HG03571 (cell line): ENCODE measurements around the gene MYH11.
"Not testable (repeated sequence)": the region's sequence is repeated elsewhere in the genome, so short reads cannot be mapped to it uniquely, and the experiment has no call there.

ENCODE experiments used
- ATAC-seq: cut with Tn5 transposase; IDR thresholded peaks from one replicate; pipeline ENCODE4 v1.9.1; 2021; ENCODE audit not compliant: unreplicated experiment

MYH11 gene

DNA sequence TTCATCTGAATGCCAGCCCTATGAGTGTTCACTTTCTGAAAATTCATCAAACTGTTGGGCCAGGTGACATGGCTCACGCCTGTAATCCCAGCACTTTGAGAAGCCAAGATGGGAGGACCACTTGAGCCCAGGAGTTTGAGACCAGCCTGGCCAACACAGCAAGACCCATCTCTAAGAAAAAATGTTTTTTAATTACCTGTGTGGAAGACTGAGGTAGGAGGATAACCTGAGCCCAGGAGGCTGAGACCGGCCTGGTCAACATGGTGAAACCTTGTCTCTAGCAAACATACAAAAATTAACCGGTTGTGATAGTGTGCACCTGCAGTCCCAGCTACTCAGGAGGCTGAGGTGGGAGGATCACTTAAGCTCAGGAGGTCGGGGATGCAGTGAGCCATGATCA is 10.3 kb downstream of the MYH11 start:
- no peak for ATAC-seq

GRCh38 chr16:15843635-15844279 is 13.1 kb downstream of the MYH11 start:
- no peak for ATAC-seq

GRCh38 chr16:15839204-15839603 is 17.6 kb downstream of the MYH11 start:
- ATAC-seq, result not testable (repeated sequence)

- no peak for ATAC-seq
Observed at GRCh38 chr16:15837761-15838160, 19.1 kb downstream of the MYH11 start.

GRCh38 chr16:15836965-15837611 is 19.7 kb downstream of the MYH11 start:
- ATAC-seq, result no peak

DNA sequence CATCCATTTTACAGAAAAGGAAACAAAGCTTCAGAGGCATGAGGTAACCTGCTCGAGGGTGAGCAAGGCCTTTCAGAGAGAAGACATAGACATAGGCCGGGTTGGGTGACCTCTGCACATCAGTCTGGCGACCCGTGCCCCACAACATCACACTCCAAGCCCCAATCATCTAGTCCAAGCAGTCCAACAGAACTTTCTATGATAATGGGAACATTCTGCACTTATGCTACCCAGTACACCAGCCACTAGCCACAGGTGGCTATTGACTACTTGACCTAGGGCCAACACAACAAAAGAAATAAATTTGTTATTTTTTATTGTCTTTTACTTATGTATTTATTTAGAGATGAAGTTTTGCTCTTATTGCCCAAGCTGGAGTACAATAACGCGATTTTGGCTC is 20.8 kb downstream of the MYH11 start:
- no peak for ATAC-seq

DNA sequence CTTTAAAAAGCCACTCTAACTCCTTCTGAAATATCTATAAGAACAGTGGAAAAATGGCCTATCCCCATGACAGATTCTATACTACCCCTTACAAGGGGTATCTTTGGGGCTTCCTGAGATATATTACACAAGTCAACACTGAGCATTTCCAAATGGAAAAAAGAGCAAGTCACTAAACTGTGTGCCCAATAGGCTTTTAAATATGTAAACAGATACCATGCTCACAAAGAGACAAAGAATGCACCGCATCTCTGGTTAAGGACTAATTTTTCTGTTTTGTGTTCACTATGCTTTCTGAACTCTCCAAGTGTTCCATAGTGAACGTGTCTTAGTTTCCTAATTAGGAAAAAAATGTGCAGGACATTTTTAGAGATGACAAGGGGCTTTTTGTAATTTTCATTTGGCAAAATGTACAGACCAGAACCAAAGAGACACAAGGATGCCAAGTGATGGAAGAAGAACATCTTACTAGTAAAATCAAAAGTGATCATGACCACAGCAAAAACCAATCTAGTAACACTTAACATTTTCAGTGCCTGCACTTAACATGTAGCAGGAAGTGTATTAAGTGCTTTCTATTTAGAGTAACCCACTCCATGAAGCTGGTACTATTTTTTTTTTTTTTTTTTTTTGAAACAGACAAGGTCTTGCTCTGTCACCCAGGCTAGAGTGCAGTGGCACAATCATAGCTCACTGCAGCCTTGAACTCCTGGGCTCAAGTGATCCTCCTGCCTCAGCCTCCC is 21.5 kb downstream of the MYH11 start:
- ATAC-seq, result no peak

- ATAC-seq, result no peak
Observed at GRCh38 chr16:15834502-15834901, 22.3 kb downstream of the MYH11 start.

- ATAC-seq, result no peak
Observed at GRCh38 chr16:15833541-15833940, 23.3 kb downstream of the MYH11 start.

DNA sequence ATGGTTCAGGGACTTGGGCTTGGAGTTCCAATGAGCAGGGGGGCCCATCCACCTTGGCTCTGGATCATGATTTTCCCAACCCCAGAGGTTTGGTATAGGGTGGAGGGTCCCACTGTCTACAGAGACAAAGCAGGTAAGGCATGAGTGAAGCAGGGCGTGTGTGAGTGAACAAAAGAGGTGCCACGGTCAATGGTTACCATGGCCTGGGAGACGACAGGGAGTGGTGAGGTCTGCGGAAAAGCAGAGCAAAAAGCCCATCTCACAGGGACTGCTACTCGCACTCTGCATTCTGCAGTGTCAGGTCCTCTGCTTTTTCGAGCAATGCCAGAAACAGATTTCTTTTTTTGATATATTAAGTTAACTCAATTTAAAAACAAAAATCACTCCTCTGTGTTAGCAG is 24.6 kb downstream of the MYH11 start:
- no peak for ATAC-seq

DNA sequence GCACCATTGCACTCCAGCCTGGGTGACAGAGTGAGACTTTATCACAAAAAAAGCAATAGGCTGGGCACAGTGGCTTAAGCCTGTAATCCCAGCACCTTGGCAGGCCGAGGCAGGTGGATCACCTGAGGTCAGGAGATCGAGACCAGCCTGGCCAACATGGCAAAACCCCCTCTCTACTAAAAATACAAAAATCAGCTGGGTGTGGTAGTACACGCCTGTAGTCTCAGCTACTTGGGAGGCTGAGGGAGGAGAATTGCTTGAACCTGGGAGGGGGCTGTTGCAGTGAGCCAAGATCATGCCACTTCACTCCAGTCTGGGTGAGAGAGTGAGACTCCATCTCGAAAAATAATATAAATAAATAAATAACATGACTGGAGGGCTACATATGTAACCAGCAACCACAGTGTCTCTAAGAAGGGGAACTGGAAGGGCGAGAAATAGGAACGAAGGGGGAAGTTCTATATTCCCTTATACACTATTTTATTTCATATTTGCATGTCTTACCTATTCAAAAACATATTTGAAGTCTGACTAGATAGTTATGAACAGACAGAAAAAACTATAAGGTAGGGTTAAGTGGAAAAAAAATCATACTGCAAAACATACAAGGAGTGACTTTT is 25.9 kb downstream of the MYH11 start:
- ATAC-seq, result no peak

GRCh38 chr16:15829460-15829859 is 27.4 kb downstream of the MYH11 start:
- ATAC-seq, result no peak

GRCh38 chr16:15827709-15828343 is 29.0 kb downstream of the MYH11 start:
- ATAC-seq, result no peak

GRCh38 chr16:15827299-15827698 is 29.5 kb downstream of the MYH11 start:
- ATAC-seq, result no peak

- no peak for ATAC-seq
Observed at GRCh38 chr16:15825750-15826305, 31.0 kb downstream of the MYH11 start.

DNA sequence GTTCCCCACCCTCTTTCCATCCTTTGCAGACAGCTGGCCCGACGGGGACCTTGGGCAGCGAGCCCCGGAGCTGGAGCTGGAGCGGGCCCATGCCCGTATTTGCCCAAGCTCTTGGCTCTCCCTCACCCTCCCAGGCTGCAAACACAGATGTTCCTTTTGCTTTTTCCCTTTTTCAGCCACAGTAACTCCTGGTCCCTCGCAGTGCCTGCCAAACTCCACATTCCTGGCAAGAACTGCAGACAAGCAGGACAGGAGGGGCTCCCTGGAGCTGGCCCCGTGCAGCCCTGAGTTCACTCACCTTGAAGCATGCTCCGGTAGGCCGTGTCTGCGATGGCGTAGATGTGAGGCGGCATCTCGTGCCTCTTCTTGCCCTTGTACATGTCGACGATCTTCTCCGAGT is 33.9 kb downstream of the MYH11 start:
- ATAC-seq, result no peak

- no peak for ATAC-seq
Observed at GRCh38 chr16:15820837-15821236, 36.0 kb downstream of the MYH11 start.

- ATAC-seq, result no peak
Observed at GRCh38 chr16:15819046-15819445, 37.8 kb downstream of the MYH11 start.

DNA sequence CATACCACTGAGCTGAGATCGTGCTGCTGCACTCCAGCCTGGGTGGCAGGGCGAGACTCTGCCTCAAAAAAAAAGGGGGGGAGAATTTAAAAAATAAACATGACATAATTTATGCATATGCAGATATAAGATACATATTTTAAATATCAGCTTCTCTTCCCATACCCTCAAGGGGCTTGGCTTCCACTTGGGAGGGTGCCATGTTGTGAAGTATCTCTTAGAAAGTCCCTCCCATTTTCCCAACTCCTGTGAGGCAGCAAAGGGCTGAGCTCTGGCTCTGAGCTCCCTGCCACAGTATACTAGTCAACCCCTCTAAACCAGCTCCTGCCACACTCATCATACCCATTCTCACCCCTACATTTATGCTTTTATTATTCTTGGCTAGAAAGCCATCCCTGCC is 39.4 kb downstream of the MYH11 start:
- ATAC-seq, result no peak

- ATAC-seq, result no peak
Observed at GRCh38 chr16:15816228-15816627, 40.6 kb downstream of the MYH11 start.

- ATAC-seq, result not testable (repeated sequence)
Observed at GRCh38 chr16:15812401-15812750, 44.5 kb downstream of the MYH11 start.
